ENCODE data around the gene TAF4B.

The TAF4B gene

GRCh38 chr18:26386441-26386840, 160.2 kb downstream of the TAF4B start:
- TF ChIP-seq CTCF (IDR thresholded peaks at IDR 0.05), result no peak

- no peak for TF ChIP-seq CTCF (IDR thresholded peaks at IDR 0.05)
Measured at GRCh38 chr18:26394047-26394654, 167.9 kb downstream of the TAF4B start.

- no peak for TF ChIP-seq CTCF (IDR thresholded peaks at IDR 0.05)
Measured at GRCh38 chr18:26397019-26397418, 170.8 kb downstream of the TAF4B start.

- TF ChIP-seq CTCF (IDR thresholded peaks at IDR 0.05), result no peak
Measured at GRCh38 chr18:26403491-26403890, 177.2 kb downstream of the TAF4B start.

- peak; percentile 44; the same call in 1 of the 2 replicates for TF ChIP-seq CTCF (IDR thresholded peaks at IDR 0.05)
Measured at GRCh38 chr18:26405190-26405801, 179.1 kb downstream of the TAF4B start.

GRCh38 chr18:26406324-26406723, 180.1 kb downstream of the TAF4B start:
- no peak for TF ChIP-seq CTCF (IDR thresholded peaks at IDR 0.05)

- no peak for TF ChIP-seq CTCF (IDR thresholded peaks at IDR 0.05)
Measured at GRCh38 chr18:26406854-26407517, 180.7 kb downstream of the TAF4B start.

Data from LNCAP (cell line).